GM18520 (cell line): ENCODE data around the gene SLC13A3.

Experiments
- ATAC-seq: cut with Tn5 transposase; IDR thresholded peaks from one replicate; pipeline ENCODE4 v1.9.1; 2021; ENCODE audit not compliant: unreplicated experiment

SLC13A3 gene

DNA sequence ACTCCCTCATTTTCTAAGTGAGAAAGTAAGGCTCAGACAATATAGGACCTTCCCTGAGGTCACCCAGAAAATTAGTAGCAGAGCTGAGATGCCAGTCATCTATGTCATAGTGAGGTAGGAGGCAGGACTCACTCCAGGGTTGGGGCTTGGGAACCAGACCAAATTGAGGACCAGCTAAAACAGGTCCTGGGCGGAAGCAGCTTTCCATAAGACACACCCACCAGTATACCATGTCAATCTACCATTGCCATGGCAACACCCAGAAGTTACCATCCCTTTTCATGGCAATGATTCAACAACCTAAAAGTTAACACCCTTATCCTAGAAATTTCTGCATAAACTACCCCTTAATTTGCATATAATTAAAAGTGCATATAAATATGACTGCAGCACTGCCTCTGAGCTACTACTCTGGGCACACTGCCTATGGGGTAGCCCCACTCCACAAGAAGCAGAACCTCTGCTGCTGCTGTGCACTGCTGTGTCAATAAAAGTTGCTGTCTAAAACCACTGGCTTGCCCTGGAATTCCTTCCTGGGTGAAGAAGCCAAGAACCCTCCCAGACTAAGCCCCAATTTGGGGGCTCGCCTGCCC is 70.5 kb downstream of the SLC13A3 start:
- ATAC-seq, result no peak

DNA sequence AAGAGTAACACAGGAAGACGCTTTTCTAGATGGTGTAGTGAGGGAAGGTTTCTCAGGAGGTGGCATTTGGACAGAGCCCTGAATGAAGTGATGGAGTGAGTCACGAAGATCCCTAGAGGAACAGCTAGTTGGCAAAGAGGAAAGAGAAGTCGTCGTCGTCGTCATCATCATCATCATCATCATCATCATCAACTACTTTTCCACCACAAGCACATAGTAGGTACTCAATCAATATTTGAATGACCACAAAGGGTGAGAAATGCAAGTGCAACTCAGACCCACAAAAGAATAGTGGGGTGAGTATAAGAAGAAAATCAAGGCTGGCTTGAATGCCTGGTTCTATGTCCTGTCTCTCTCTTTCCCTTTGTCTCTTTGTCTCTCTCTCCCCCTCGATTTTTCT is 72.5 kb downstream of the SLC13A3 start:
- no peak for ATAC-seq

DNA sequence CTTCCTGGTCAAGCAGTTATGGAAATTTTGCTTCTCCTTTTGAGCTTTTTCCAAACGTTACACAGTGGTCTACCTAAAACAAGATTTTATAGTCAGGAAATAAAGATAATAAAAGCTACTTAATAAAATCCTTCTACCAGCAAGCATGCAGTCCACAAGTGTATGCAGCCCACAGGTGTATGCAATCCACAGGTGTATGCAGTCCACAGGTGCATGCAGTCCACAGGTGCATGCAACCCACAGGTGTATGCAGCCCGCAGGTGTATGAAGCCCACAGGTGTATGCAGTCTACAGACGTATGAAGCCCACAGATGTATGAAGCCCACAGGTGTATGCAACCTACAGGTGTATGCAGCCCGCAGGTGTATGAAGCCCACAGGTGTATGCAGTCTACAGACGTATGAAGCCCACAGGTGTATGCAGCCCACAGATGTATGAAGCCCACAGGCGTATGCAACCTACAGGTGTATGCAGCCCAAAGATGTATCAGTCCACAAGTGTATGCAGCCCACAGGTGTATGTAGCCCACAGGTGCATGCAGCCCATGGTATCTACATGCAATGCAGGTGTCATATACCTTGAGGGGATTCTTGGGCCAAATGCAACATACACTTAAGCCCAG is 74.4 kb downstream of the SLC13A3 start:
- no peak for ATAC-seq

DNA sequence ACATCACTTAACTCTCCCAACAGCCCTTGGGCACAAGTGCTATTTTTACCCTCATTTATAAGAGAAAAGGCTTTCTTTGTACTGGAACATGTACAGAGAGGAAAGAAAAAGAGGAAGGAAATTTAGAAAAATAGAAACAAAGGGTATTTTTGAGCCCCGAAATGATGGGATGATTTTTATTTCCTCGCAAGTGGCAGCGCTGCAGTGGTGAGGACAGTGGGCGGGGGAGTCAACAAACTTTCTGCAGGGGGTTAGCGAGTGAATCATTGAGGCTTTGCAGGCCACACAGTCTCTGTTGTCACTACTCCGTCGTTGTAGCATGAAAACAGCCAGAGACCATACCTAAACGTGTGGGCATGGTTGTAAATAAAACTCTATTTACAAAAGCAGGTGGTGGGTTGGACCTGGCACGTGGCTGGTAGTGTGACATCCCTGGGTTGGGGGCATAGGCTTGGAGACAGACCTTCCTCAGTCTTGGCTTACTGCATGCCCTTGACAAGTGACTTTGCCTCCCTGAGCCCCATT is 75.3 kb downstream of the SLC13A3 start:
- no peak for ATAC-seq

DNA sequence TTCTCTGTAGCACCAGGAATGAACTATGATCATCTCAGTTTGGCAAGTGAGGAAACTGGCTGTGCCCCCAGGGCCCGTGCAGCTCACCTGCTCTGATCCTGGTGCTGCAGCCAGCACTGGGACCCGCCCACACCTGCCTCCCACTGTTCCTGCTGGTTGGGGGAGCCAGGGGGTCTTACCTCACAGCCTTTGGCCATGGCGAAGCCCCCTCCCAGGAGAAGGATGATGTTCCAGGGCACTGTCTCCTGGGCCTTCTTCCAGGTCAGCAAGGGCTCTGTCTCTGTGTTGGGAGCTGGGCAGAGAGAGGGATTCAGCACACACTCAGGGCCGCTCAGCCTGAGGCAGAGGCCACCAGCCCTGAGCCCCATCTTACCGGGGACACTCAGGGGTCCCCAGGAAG is 75.9 kb downstream of the SLC13A3 start:
- no peak for ATAC-seq

DNA sequence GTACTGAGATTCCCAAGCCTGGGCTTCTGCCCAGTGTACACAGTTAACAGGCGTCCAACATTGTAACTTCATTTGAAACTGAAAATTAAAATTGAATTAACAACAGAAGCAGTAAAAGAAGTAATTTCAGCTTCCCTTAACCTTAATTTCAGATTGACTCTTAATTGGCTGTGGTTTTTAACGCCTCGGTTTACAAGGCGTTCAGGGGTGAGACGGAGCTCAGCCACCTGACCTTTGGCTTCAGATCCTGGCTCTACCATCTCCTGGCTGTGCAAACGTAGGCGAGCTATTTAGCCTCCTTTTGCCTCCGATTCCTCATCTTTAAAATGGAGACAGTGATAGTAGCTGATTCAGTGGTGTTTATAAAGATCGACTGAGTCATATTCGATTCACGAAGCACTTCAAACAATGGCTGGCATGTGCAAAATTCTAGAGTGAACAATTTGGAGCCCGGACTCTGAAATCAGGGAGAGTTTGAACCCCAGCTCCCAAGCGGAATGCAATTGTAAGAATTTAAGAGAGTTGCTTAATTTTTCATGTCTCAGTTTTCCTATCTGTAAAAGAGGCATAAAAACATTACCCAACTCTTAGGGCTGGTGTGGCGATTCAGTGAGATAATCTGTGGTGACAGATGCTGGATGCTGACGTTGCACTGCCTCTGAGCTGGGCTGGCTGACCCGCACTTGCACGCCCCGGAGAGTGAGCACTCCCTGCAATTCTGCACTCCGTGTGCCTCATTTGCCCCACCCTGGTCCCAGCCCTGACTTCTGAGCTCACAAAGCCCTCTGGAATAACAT is 77.3 kb downstream of the SLC13A3 start:
- no peak for ATAC-seq

DNA sequence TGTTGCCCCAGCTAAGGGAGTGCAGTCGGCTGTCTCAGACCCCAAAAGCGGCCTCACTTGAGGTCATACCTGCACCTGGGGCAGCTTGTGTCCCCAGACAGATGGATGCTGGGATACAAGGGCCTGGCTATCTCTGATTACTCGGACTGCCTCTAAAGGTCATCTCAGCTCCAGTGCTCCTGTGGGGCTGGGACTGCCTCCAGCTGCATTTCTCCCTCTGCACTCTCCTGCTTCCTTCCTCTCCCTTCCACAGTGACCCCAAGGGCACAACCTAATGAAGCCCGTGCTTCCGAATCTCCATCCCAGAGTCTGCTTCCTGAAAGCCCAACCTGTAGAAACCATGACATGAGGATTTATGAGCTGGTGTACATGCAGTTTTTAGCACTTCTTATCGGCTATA is 78.0 kb downstream of the SLC13A3 start:
- ATAC-seq, result no peak

DNA sequence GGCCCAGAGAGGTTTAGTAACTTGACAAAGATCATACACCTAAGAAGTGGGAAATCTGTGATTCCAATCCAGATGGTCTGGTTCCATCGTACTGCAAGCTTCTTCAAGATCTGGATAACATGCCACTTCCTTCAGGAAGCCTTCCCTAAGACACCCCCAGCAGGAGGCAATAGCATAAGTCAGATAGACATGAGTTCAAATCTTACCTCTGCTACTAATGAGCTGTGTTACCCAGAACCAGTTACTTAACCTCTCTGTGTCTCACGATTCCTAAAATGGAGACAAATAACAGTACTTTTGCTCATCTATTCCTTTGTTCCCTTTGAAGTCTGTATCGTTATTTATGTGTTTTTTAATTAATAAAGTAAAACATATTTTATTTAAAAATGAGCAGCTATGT is 78.5 kb downstream of the SLC13A3 start:
- no peak for ATAC-seq

DNA sequence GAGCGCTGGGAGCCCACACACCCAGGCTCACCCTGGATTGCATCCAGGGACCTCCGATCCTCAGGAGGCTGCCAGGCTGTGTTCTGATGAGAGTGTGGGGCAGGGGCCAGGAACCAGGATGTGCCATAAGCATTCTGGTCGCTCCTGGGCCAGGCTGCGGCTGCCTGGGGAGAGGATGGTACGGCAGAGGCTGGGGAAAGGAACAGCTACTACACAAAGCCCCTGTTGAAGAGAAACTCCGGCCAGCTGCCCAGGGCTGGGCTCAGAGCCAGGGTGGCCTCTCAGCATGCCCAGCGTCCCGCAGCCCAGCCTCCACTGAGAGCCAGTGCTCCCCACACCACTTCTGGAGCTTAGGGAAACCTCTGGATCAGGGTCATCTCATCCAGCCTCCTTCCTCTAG is 79.1 kb downstream of the SLC13A3 start:
- no peak for ATAC-seq

DNA sequence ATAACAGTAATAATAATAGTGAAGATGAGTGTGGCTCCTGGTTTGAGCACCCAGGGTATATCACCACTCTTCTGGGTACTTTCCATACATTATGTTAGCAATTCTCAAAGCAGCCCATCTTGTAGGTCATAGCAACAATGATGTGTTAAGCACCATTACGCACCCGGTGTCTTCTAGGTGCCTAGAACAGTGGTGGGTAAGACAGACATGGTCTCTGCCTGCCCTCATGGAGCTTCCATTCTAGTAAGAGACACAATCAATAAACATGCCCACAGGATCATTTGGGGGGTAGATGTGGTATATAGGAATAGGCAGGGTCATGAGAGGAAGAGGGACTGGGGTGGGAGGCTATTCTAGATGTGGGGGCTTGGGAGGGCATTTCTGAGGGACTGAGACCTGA is 79.8 kb downstream of the SLC13A3 start:
- no peak for ATAC-seq

DNA sequence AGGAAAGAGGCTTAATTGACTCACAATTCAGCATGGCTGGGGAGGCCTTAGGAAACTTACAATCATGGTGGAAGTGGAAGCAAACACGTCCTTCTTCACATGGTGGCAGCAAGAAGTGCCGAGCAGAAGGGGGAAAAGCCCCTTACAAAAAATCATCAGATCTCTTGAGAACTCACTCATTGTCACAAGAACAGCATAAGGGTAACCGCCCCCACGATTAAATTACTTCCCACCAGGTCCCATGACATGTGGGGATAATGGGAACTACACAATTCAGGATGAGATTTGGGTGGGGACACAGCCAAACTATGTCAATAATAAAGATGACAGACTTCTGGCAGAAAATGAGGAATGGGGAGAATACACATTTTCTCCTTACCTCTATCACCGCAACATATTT is 80.3 kb downstream of the SLC13A3 start:
- no peak for ATAC-seq

DNA sequence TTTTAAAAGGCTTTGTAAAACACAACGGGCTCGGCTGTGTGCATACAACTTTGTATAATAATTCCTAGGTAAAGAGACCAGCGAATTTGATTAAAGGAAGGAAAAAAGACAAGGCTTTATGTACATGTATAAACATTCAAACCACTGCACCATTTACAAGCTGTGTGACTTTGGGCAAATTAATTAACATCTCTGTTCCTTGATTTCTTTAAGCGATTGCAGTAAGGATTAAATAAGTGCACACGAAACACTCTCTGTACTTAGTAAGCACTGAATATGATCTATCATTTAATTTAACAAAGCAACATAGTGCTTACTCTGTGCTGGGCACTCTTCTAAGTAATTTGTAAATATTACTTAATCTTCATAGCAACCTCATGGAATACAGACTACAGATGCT is 81.3 kb downstream of the SLC13A3 start:
- ATAC-seq, result no peak

DNA sequence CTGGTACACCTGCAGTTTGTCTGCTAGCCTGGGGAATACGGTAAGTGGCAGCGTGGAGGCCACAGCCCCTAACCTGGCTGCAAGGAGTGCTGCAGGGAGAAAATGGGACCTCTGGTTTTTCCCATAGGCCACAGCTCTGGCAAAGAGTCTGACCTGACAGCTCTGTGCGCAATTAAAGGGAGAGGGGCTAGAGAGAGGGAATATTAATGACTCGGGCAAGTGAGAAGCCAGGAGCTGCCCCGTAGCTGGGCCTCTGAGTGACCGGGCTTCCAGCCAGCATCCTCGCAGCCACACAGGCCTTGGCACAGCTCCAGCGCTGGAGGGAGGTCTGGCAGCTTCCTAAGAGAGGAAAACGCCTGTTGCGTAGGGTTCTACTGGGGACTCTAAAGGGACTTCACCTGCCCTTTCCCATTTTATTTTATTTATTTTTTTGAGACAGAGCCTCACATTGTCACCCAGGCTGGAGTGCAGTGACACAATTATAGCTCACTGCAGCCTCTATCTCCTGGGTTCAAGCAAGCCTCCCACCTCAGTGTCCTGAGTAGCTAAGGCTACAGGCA is 82.6 kb downstream of the SLC13A3 start:
- no peak for ATAC-seq

DNA sequence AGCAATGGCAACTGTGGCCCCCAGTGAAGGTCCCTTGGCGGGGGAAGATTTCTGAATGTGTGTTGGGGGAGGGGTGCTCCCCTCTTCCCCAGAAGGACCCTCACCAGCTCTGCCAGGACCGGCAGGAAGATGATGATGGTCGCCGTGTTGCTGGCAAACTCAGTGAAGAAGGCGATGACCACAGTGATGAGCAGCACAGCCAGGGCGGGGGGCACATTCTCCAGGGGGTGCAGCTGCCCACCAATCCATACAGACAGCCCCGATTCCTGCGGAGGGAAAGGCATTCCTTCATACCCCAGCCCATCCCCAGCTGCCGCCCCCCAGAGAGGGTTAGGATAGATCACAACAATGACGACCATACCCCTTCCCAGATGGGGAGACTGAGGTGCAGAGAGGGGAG is 85.1 kb downstream of the SLC13A3 start:
- ATAC-seq, result no peak

DNA sequence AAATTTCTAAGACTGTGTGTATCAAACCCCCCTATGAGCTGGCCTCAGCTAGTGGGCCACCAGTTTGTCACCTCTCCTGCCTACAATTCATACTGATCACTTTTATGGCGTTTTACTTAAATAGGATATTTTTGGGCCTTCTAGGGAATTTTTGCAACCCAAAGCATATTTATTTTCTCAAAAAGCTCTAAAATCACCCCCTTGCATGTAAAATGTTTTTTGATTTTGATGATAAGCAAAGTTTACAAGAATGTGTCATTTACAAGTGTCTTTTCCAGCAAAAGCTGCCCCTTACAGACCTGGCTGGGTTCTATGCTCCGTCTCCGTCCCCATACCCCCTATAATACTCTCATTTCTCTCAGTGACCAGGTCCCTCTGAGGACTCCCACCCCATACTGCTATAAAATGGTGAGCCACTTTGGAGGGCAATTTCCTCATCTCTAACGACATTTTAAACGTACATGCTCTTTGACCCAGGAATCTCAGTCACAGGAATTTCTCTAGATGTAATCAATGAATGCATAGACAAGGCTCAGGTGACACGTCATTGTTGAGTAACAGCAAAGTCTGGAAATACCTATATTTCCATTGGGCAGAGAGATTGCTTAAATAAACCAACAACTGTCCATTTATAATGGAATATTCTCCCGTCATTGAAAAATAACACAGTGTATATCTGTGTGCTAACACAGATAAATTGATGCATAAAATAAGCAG is 86.9 kb downstream of the SLC13A3 start:
- ATAC-seq, result no peak

DNA sequence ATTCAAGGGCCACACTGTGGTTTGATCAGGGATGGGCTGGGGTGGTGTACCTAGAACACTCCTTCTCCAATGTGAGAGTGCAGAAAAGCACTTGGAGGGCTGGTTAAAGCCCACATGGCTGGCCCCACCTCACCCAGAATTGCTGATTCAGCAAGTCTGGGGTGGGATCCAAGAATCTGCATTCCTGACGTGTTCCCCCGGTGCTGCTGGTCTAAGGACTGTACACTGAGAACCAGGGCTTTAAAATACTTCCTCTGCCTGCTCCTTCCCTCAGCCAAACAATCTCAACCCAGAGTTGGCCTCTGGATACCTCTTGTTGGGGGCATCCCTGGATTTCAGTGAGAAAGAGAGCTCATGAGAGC is 87.4 kb downstream of the SLC13A3 start:
- ATAC-seq, result no peak

DNA sequence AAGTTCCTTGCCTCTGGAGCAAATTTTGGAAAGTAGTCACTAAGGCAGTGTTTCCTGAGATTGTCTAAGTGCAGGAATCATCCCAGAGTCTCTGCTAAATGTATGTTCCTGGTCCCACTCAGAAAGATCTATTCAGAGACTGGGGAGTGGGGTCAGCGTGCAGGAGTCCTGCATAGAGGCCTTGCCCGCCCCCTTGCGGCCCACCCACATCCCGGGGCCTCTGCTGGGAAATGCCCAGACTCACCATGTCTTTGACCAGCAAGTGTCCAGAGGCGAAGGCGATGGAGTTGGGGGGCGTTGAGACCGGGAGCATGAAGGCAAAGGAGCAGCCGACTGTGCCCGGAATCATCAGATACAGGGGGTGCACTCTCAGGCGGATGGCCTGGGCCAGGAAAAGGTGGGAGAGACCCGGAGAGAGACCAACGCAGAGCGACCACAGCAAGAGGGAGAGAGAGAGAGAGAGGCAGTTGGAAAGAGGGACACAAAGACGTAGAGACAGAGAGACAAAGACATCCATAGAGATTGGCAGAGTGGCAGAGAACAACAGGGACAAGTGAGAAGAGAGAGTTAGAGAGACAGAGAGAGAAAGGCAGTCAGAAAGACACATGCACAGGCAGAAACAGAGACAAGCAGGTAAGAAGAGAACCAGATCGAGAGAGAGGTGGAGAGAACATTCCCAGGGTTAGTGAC is 87.9 kb downstream of the SLC13A3 start:
- ATAC-seq, result no peak

DNA sequence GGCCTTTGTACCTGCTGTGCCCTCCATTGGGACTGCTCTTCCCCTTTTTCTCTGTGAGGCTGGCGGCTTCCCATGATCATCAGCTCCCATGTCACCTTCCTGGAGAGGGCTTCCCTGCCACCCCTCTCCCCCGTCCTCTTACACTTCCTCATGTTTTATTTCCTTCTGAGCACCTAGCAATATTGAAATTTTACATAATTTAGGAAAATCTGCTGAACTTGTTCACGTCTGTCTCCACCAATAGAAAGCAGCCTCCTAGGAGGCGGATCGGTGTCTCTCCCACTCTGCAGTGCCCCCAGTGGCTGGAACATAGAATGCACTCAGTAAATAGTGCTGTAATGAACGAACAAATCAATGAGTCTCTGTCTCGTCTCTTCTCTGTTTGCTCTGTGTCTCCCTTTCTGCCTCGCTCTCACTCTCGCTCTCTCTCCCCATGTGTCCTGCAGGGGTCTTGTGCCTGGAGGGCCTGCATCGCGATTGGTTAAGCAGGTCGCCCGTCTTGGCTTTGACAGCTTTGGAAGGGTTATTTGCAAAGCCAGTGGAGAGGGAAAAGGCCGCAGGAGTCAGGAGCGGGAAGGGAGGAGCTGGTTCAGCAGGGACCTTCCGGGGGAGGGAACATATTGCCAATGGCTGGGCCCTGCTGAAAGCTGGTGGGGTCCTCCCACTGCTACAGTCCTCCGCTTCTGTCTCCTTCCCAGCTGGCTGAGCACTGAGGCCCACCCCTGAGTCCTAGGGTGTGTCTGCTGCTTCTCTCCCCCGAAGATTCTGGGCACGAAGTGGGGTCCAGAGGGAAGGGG is 88.7 kb downstream of the SLC13A3 start:
- ATAC-seq, result no peak

DNA sequence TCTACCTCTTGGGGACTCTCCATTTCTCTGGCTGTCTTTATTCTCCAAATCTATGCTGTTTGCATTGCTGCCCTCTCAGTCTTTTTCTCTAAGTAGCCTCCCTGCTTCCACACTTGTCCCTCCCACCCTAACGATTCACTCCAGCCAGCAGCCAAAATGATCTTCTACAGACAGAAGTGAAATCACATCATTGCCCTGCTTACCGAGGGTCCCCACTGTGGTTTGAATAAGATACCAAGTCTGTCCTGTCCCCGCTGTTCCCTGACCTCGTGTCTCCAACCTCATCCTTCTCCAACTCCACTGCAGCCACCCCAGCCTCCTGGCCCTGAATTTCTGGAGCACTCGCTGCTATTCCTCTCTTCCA is 89.3 kb downstream of the SLC13A3 start:
- ATAC-seq, result no peak
